Embryonic facial prominence (tissue), 1 donor: Measurements from ENCODE around the gene ADCY2.

ENCODE experiments used
- DNase-seq: peaks from one replicate; pipeline ENCODE4 v3.0.0-alpha.2; 2016; ENCODE audit errors: extremely low spot score

Gene ADCY2

GRCh38 chr5:7779019-7780005, 383.4 kb downstream of the ADCY2 start:
- no peak for DNase-seq

- no peak for DNase-seq
These were observed 386.0 kb downstream of the ADCY2 start for GRCh38 chr5:7781899-7782298.

GRCh38 chr5:7784683-7785380, 388.9 kb downstream of the ADCY2 start:
- DNase-seq, result no peak

GRCh38 chr5:7787770-7788169, 391.8 kb downstream of the ADCY2 start:
- DNase-seq, result no peak

- DNase-seq, result no peak
These were observed 393.6 kb downstream of the ADCY2 start for GRCh38 chr5:7789567-7789966.

GRCh38 chr5:7793895-7794294, 398.0 kb downstream of the ADCY2 start:
- DNase-seq, result no peak

GRCh38 chr5:7794311-7794710, 398.4 kb downstream of the ADCY2 start:
- no peak for DNase-seq

GRCh38 chr5:7794823-7795222, 398.9 kb downstream of the ADCY2 start:
- no peak for DNase-seq

- no peak for DNase-seq
These were observed 399.4 kb downstream of the ADCY2 start for GRCh38 chr5:7795306-7795705.

GRCh38 chr5:7801891-7802614, 406.1 kb downstream of the ADCY2 start:
- DNase-seq, result no peak

- no peak for DNase-seq
These were observed 406.9 kb downstream of the ADCY2 start for GRCh38 chr5:7802855-7803254.

GRCh38 chr5:7803937-7804336, 408.0 kb downstream of the ADCY2 start:
- no peak for DNase-seq

- no peak for DNase-seq
These were observed 409.4 kb downstream of the ADCY2 start for GRCh38 chr5:7805379-7805778.

GRCh38 chr5:7808998-7809397, 413.1 kb downstream of the ADCY2 start:
- no peak for DNase-seq

- no peak for DNase-seq
These were observed 415.8 kb downstream of the ADCY2 start for GRCh38 chr5:7811715-7812114.

GRCh38 chr5:7813007-7813406, 417.1 kb downstream of the ADCY2 start:
- DNase-seq, result no peak

GRCh38 chr5:7813576-7813975, 417.6 kb downstream of the ADCY2 start:
- no peak for DNase-seq

GRCh38 chr5:7814816-7815215, 418.9 kb downstream of the ADCY2 start:
- DNase-seq, result no peak

GRCh38 chr5:7815892-7816534, 420.1 kb downstream of the ADCY2 start:
- DNase-seq, result peak; percentile 36

- no peak for DNase-seq
These were observed 420.6 kb downstream of the ADCY2 start for GRCh38 chr5:7816535-7816901.

GRCh38 chr5:7822449-7822848, 426.5 kb downstream of the ADCY2 start:
- no peak for DNase-seq

GRCh38 chr5:7823594-7823993, 427.7 kb downstream of the ADCY2 start:
- DNase-seq, result no peak
